Ascending aorta (tissue), 2 donors: ENCODE data around the gene EVA1A. TPM values are rescaled to one million over a fixed set of nuclear protein-coding genes. Genes with fewer than 3 reads are reported as not detected.

Experiments
- DNase-seq, 2 donors: peaks; one replicate each; pipeline ENCODE4 v3.0.0-alpha.2; 2019; ENCODE audit warnings: low spot score in 2 of 2
- H3K27ac ChIP-seq, 2 donors: fragments of 200-600 bp; sonication (generic); one replicate each; pipeline ENCODE4 v1.5.1; 2016 to 2017; ENCODE audit warnings: mild to moderate bottlenecking in 1 of 2
- H3K27me3 ChIP-seq: fragments of 200-600 bp; sonication (generic); one replicate; pipeline ENCODE4 v1.5.1; 2017
- H3K36me3 ChIP-seq, 2 donors: fragments of 200-600 bp; sonication (generic); one replicate each; pipeline ENCODE4 v1.5.1; 2016
- H3K4me1 ChIP-seq, 2 donors: fragments of 200-600 bp; sonication (generic); one replicate each; pipeline ENCODE4 v1.5.1; 2016 to 2017; ENCODE audit warnings: mild to moderate bottlenecking in 1 of 2
- H3K4me3 ChIP-seq, 2 donors: fragments of 200-600 bp; sonication (generic); one replicate each; pipeline ENCODE4 v1.5.1; 2016 to 2017; ENCODE audit warnings: mild to moderate bottlenecking in 1 of 2
- H3K9me3 ChIP-seq, 2 donors: fragments of 200-600 bp; sonication (generic); one replicate each; pipeline ENCODE4 v1.5.1; 2016
- CTCF ChIP-seq, 3 experiments: fragments of 200-600 bp in 2 of 3; fragments of 450-650 bp in 1 of 3; sonication (generic) in 2 of 3; IDR thresholded peaks; one replicate each; pipeline ENCODE4 v1.5.1; 2016 to 2019; ENCODE audit warnings: antibody characterized with exemption in 3 of 3, mild to moderate bottlenecking in 1 of 3, moderate library complexity in 1 of 3
- intact Hi-C: fragments of 100-400 bp; cut with DNase I; formaldehyde crosslinking; loops from one replicate; pipeline ENCODE4 v1.15.1; 2023
- total RNA-seq: library from RNA; depleted of rRNA; stranded (reverse); fragments of >200 nt; gene quantifications from one replicate; pipeline ENCODE4 v1.1.0, GENCODE V29; 2016

EVA1A gene
- total RNA-seq, 1 donor from 2014 or later, result not detected

- DNase-seq, result no peak
- no peaks in the 10 kb centered on the region for H3K4me1 ChIP-seq
- H3K27ac ChIP-seq, result no peak overlapping the region
- no peak for TF ChIP-seq CTCF (IDR thresholded peaks at IDR 0.05)
- no peaks in the 10 kb centered on the region for H3K36me3 ChIP-seq
- H3K4me3 ChIP-seq, result no peak overlapping the region
- intact Hi-C loops, result no loop called here
- no peaks in the 10 kb centered on the region for H3K27me3 ChIP-seq
- no peaks in the 10 kb centered on the region for H3K9me3 ChIP-seq
These were observed 102.5 kb downstream of the EVA1A start for GRCh38 chr2:75458201-75458600.

DNA sequence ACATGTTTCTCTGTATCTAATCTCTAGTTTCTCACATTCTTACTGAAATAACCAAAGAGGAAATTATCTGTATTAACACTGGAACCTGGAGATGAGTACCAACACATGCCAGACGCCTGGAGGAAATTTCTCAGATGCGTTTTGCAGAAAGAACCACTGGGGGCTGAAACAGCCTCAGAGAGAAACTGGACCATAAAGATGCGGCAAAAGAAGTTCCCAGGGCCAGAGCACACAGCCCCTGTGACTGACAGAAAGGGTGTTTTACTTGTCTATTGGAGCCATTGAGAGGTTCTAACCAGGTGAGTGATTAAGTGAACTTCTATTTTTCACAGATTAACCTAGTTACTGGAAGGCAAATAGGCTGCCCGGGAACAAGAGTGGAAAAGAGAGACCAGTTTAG is 103.9 kb downstream of the EVA1A start:
- H3K27ac ChIP-seq, result no peak overlapping the region
- H3K36me3 ChIP-seq, result no peaks in the 10 kb centered on the region
- no peaks in the 10 kb centered on the region for H3K9me3 ChIP-seq
- intact Hi-C loops, result no loop called here
- H3K4me3 ChIP-seq, result no peak overlapping the region
- no peaks in the 10 kb centered on the region for H3K4me1 ChIP-seq
- TF ChIP-seq CTCF (IDR thresholded peaks at IDR 0.05), result no peak
- no peak for DNase-seq
- no peaks in the 10 kb centered on the region for H3K27me3 ChIP-seq

DNA sequence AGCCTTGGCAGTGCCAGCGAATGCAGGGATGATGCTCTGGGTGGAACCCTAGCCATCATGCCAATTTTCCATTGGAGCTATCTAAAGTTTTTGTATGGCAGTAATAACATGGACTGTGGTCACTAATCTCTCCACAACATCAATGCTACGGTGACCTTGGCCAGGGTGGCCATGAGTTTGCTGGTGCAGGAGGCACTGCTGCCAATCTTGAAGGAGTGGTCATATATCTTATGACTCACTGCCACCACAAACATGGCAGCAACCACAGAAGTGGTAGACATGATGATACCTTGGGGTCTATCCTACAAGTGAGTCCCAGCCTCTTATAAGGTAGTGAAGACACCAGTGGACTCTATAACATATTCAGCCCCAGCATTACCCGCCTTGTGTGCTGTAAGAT is 104.6 kb downstream of the EVA1A start:
- H3K27me3 ChIP-seq, result no peaks in the 10 kb centered on the region
- no peak for DNase-seq
- H3K27ac ChIP-seq, result no peak overlapping the region
- H3K4me1 ChIP-seq, result no peaks in the 10 kb centered on the region
- H3K9me3 ChIP-seq, result no peaks in the 10 kb centered on the region
- intact Hi-C loops, result no loop called here
- TF ChIP-seq CTCF (IDR thresholded peaks at IDR 0.05), result no peak
- H3K4me3 ChIP-seq, result no peak overlapping the region
- H3K36me3 ChIP-seq, result no peaks in the 10 kb centered on the region

DNA sequence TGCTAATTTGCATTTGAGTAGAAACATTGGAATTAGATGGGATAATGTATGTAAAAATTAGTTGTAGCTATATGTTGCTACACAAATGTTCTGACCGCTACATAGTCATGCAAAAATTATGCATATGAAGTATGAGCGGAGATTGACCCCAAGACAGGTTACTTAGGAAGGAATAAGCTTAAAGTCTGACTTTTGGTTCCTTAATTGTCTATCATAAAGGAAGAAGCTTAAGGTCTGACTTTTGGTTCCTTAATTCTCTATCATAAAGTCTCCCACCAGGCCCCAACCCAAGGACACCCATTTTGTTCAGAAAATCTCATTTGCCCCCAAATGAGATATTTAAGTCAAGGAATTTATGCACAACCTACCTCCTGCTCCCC is 106.5 kb downstream of the EVA1A start:
- Histone ChIP-seq H3K27ac (no peak overlapping the region), H3K4me1 (no peaks in the 10 kb centered on the region), H3K4me3 (no peak overlapping the region), H3K27me3 (no peaks in the 10 kb centered on the region), H3K9me3 (peaks cover 0 to 7% of the 10 kb centered on the region in 2 donors), H3K36me3 (no peaks in the 10 kb centered on the region)
- intact Hi-C loops, result no loop called here
- DNase-seq, result no peak
- no peak for TF ChIP-seq CTCF (IDR thresholded peaks at IDR 0.05)

- DNase-seq, result no peak
- H3K27me3 ChIP-seq, result no peaks in the 10 kb centered on the region
- H3K9me3 ChIP-seq, result peaks cover 0 to 7% of the 10 kb centered on the region in 2 donors
- no peak for TF ChIP-seq CTCF (IDR thresholded peaks at IDR 0.05)
- intact Hi-C loops, result no loop called here
- no peaks in the 10 kb centered on the region for H3K4me1 ChIP-seq
- no peaks in the 10 kb centered on the region for H3K36me3 ChIP-seq
- H3K4me3 ChIP-seq, result no peak overlapping the region
- H3K27ac ChIP-seq, result no peak overlapping the region
These were observed 107.1 kb downstream of the EVA1A start for GRCh38 chr2:75453384-75454240.
